ENCODE results near the gene PRKCI. TPM values are rescaled to one million over a fixed set of nuclear protein-coding genes. Genes with fewer than 3 reads are reported as not detected.
"Not testable (repeated sequence)": the region's sequence is repeated elsewhere in the genome, so short reads cannot be mapped to it uniquely, and the experiment has no call there.

Gene PRKCI
- total RNA-seq, 1 experiment from 2014 or later, result 38.8 TPM

DNA sequence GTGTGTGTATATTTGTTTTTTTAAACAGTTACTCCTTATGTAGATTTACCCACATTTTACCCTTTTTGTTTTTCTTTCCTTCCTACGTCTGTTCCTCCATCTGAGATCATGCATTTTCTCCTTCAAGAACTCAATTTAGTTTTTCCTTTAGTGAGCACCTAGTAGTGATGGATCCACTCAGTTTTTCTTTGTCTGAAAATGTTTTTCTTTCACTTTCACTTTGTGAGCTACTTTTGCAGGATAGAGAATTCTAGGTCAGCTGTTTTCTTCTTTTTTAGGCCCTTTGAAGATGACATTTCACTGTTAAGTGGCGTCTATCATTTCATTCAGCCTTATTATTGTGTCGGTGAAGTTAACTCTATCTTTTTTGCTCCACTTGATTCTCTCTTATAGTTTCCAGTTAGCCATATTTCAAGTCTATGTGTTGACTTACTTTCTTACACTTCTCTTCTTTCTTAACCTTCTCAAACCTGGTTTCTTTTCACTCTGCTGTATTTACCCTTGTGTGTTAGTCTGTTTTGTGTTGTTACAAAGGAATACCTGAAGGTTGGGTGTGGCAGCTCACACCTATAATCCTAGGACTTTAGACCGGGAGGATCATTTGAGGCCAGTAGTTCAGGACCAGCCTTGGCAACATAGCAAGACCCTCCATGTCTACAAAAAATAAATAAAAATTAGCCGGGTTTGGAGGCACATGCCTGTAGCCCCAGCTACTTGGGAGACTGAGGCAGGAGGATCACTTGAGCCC lies 55.8 kb downstream of the PRKCI start:
- no peak for DNase-seq (ENCODE audit: extremely low read depth, low read depth)

DNA sequence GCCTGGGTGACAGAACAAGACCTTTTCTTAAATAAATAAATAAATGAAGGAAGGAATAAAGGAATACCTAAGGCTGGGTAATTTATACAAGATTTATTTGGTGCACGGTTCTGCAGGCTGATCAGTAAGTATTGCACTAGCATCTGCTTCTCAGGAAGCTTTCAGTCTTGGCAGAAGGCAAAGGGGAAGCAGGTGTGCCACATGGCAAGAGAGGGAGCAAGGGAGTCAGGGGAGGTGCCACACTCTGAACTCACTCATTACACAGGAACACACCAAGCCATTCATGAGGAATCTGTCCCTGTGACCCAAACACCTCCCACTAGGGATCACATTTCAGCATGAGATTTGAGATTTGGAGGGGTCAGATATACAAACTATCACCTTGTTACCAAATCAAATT lies 56.4 kb downstream of the PRKCI start:
- DNase-seq (ENCODE audit: extremely low read depth, low read depth), result no peak

DNA sequence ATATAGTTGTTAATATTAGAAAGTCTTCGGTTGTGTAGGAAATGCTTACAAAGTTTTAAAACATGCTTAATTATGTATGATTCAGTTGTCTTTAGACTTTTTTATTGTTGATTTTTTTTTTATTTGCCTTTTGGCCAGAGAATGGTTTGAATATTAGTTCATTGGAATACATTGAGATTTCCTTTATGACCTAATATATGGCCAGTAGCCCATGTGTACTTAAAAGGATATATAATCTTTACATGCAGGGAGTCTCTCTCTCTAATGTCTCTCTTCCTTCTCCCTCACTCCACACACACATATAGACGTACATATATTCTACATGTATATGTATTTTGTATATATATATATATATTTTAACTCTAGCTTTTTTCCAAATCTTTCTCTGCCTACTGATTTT lies 68.0 kb downstream of the PRKCI start:
- DNase-seq (ENCODE audit: extremely low read depth, low read depth), result no peak

DNA sequence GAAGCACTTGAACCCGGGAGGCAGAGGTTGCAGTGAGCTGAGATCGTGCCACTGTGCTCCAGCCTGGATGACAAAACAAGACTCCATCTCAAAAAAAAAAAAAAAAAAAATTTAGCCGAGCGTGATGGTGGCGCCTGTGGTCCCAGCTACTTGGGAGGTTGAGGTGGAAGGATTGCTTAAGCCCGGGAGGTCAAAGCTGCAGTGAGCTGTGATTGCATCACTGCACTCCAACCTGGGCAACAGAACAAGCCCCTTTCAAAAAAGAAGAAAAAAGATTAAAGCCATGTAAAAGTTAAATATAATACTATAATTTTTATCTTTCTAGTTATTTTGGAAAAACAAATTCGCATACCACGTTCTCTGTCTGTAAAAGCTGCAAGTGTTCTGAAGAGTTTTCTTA lies 73.4 kb downstream of the PRKCI start:
- DNase-seq (ENCODE audit: extremely low read depth, low read depth), result no peak

DNA sequence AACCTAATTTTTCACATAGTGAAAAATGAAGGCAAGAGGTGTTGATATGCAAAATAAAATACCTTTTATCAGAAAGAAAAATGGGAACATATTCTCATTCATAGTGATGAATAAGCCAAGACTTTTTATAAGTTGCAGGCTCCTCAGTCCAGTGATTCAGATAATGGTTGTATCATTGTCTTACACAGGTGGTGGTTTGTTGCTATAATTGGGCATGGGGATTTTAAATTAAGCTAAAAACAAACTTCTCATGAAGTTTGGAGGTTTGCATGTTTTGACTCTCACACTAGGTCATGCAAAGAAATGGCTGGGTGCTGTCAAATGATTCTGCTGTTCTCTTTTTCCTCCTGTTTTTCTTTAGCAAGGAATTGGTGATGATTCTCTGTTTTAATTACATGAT lies 74.5 kb downstream of the PRKCI start:
- DNase-seq (ENCODE audit: extremely low read depth, low read depth), result no peak

DNA sequence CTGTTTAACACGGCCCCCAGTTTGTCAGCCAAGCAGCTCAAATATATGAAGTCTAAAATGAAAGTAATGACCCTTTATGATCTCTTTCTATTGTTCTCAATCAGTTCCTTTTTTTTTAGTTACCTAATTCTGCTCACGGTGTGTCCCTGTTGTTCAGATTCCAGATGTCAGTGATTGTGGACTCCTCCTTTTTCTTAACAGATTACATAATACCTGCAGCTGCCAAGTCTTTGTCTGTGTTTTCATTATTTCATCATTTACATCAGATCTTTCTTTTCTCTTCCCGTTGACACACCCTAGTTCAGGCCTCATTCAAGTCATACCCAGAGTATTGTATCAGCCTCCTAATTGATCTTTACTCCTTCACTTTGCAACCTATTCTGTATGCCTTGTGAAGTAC lies 79.2 kb downstream of the PRKCI start:
- DNase-seq (ENCODE audit: extremely low read depth, low read depth), result no peak

DNA sequence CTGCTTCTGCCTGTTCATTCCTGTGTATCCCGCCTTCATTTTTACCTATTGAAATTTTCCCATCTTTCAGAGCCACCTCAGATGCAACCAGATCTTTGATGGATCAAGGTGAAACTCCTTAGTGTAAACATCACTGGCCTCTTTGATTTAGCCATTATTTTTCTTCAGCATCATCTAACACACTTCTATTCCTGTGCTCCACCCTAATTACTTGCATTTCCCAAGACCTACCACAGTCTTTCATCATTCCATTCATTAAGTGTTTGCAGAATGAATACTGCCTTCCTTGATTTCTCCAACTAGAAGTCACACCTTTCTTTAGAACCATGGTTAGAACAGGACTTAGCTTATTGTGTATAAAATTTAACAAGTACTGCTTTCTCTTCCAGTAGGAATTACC lies 79.8 kb downstream of the PRKCI start:
- no peak for DNase-seq (ENCODE audit: extremely low read depth, low read depth)

DNA sequence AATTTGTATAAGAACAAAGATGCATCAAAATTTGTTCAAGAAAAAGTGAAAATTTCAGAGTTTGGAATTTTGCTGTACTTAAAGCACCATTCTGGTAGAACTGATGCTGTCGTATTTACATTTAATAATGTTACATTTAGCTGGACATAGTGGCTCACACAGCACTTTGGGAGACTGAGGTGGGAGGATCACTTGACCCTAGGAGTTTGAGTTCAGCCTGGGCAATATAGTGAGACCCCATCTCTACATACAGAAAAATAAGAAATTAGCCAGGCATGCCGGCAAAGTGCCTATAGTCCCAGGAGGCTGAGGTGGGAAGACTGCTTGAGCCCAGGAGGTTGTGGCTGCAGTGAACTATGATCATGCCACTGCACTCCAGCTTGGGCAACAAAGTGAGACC lies 83.8 kb downstream of the PRKCI start:
- DNase-seq (ENCODE audit: extremely low read depth, low read depth), result no peak

DNA sequence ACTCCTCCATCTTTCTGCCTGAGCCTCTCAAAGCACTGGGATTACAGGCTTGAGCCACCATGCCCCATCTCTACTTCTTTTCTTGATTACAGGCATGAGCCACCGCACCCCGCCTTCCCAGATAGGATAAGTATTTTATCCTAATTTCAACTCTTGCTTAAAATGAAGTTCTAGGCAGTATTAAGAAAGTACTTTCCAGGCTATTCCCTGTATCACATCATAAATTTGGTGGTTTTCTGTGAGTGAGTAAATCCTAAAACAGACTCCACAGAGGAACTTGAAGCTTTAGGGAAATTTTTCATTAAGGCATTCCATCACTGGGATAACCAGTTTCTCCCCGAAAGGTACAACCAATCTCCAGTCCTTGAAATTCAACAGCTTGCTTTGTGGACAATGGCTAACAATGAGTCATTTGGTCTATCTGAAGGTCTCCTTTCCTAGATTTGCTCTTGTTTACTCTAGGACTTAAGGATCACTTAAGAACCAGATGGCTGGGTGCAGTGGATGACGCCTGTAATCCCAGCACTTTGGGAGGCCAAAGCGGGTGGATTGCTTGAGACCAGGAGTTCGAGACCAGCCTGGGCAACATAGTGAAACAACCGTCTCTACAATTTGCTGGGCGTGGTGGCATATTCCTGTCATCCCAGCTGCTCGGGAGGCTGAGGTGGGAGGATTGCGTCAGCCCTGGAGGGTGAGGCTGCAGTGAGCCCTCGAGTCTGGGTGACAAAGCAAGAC lies 85.6 kb downstream of the PRKCI start:
- DNase-seq (ENCODE audit: extremely low read depth, low read depth), result no peak

DNA sequence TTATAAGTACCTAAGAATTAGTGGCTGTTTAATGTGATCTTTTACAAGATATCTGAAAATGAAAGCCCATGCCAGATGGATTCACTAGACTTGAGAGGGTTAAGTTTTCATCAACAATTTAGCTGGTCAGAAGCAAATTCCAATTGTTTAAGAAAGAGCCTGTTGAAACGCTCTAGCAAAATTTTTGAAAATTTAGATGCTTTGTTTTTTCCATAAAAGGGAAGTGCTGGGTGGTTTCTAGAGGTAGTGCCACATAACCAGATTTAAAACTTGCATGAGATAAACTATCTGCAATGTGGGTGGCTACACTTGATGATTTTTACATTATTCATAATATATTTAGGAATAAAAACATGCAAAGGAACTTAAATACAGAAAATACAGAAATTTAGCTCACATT lies 86.8 kb downstream of the PRKCI start:
- no peak for DNase-seq (ENCODE audit: extremely low read depth, low read depth)

DNA sequence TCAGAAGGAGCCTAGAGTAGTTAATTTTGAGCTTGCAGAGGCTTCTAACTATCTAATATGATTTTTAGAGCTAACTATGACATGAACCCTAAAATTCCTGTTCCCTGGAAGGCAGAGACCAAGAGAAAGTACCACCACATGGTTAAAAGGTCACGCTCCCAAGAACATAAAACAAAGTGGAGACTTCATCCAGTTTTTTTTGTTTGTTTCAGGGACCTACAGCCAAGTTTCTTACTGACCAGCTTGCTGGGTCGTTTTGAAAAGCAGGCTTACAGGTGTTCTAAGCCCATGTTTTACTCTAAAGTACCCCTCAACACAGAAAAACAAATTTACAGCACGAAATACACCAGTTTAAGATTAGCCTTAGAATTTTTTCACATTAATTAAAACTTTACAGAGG lies 95.7 kb downstream of the PRKCI start:
- DNase-seq (ENCODE audit: extremely low read depth, low read depth), result no peak

DNA sequence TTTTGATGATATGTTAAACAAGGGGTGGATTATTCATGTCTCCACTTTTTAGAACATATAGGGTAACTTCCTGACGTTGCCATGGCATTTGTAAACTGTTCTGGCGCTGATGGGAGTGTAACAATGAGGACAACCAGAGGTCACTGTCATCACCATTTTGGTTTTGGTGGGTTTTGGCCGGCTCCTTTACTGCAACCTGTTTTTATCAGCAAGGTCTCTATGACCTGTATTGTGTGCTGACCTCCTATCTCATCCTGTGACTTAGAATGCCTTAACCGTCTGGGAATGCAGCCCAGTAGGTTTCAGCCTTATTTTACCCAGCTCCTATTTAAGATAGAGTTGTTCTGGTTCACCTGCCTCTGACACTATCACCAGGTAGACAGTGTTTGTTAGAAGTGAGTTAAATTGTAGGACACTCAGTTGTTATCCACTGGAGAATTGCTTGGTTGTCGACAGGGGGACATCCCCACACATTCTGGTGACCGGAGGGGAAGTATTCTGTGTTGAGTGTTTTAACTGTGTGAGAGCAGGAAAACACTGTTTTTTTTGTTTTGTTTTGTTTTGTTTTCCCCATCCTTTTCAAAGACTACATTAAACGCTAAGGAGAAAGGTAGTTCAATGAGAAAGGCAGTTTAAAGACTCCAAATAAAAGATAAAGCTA lies 98.4 kb downstream of the PRKCI start:
- no peak for DNase-seq (ENCODE audit: extremely low read depth, low read depth)

DNA sequence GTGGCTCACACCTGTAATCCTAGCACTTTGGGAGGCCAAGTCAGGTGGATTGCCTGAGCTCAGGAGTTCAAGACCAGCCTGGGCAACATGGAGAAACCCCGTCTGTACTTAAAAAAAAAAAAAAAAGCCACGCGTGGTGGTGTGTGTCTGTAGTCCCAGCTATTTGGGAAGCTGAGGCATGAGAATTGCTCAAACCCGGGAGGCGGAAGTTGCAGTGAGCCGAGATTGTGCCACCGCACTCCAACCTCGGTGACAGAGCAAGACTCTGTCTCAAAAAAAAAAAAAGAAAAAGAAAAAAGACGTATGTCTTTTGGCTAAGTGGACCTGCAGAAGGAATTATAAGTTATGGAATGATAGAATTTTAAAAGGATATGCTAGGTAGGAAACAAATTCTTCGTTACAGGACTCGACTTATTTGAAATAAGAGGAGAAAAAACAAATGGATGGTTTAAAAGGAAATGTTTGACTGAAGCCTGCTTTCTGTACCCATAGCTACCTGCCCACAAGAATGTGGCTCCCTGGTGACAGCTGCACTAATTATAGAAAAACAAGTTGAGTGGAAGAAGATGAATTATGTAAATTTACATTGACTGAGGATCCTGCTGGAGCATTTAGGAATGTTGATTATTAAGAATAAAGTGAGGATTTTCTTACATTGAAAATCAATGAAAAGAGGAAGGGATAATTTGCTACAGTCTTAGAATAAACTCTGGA lies 99.3 kb downstream of the PRKCI start:
- no peak for DNase-seq (ENCODE audit: extremely low read depth, low read depth)

DNA sequence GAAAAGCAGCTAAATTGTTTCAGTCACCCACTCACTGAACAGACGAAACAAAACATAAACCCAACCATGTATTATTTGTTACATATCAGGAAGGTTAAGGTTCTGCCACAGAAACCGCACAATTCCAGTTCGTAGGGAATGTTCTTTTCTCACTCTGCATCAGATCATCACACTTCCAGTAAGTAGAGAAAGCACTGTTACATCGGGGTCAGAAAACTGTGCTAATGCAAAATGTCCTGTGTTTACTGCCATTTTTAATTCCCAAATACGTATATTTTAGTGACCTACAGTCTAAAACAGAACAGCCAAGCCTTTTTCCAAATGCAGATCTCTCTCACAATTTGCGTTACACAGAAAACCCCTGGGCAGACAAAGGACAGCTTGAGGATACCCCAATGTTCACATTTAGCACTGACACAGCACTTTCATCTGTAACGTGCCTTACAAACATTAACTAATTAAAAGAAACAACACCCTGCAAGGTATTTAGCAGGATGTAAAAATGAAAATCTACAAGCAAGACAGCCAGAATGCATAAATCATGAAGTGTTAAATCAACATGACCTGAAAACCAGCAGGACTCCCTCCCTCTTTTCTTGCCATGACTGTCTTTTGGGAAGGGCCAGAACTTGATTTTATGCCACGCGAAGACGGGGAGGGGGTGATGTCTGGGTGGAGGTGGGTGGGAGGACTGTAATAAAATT lies 100.5 kb downstream of the PRKCI start:
- DNase-seq (ENCODE audit: extremely low read depth, low read depth), result no peak

DNA sequence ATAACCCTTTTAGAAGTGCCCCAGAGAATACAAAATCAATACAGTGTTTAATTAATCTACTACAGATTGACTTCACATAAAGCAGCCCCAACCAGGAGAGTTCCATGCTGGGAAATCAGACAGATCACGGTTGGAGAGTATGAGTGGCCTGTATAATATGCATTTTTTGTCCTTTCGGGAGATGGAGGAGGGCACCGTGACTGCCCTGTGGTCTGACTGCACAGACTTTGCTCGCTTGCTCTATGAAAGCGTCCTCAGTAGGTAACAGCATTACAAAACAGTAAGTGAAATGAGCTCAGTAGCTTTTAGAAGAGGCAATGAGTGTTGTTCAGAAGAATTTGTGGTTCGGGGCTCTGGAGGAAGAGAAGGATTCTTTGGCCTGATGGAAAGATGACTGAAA lies 101.1 kb downstream of the PRKCI start:
- DNase-seq (ENCODE audit: extremely low read depth, low read depth), result no peak

DNA sequence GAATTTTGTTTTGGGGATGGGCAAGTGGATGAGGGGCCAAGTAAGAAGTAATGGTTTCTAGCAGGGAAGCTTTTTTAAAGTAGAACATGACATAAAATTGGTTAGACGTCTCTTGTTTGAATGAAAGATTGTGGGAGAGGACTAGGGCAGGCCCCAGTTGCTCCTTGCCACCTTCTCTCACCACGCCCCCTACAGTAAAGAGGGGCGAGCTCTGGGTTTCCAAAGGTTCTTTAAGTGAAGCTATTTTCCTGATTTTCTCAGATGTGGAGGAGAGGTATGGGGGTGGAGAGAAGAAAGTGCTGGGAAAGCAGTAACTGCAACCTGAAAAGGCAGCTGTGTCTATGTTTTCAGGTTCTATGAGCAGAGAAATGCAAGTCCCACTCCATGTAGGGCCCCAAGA lies 102.7 kb downstream of the PRKCI start:
- no peak for DNase-seq (ENCODE audit: extremely low read depth, low read depth)

DNA sequence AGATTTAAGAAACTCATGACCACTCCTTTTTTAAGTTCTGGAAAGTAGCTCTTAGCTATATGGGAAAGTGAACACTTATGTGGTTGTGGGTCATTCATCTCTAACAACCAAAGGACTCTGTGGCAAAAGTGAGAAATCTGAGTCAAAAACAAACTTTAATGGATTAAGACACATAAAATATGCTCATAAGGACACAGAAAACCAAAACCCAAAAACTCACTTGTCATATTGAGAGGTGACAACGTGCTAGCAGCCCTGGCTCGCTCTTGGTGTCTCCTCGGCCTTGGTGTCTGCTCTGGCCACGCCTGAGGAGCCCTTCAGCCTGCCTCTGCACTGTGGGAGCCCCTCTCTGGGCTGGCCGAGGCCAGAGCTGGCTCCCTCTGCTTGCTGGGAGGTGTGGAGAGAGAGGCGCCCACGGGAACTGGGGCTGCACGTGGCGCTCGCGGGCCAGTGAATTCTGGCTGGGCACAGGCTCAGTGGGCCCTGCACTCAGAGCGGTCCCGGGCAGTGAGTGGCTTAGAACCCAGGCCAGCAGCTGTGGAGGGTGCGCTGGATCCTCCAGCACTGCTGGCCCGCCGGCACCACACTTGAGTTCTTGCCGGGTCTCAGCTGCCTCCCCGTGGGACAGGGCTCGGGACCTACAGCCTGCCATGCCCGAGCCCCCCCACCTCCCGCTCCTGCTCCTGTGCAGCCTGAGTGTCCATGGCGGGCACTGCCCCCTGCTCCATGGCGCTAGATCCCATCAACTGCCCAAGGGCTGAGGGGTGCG lies 105.0 kb downstream of the PRKCI start:
- DNase-seq (ENCODE audit: extremely low read depth, low read depth), result no peak

DNA sequence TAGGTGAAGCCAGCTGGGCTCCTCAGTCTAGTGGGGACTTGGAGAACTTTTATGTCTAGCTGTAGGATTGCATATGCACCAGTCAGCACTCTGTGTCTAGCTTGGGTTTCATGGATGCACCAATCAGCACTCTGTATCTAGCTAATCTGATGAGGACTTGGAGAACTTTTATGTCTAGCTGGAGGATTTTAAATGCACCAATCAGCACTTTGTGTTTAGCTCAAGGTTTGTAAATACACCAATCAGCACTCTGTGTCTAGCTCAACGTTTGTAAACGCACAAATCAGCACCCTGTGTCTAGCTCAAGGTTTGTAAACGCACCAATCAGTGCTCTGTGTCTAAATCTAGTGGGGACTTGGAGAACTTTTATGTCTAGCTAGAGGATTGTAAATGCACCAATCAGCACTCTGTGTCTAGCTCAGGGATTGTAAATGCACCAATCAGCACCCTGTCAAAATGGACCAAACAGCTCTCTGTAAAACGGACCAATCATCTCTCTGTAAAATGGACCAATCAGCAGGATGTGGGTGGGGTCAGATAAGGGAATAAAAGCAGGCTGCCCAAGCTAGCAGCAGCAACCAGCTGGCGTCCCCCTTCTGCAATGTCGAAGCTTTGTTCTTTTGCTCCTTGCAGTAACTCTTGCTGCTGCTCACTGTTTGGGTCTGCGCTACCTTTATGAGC lies 105.8 kb downstream of the PRKCI start:
- not testable (repeated sequence) for DNase-seq (ENCODE audit: extremely low read depth, low read depth)

DNA sequence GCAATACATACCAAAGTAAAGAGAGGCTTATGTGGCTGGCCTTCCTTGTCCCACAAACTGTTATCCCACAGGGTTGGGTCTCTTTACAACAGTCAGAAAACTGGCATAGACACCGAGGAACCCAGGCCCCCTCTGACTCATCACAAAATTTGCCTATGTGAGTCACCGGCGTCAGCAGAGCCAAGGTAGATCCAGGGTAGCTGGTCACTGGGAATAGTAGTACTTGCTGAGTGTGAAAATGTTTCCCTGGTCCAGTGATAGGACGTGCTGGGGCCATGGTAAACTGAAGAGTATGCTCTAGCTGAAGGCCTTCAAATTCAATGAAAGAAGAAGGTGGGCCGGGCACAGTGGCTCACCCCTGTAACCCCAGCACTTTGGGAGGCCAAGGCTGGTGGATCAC lies 108.1 kb downstream of the PRKCI start:
- no peak for DNase-seq (ENCODE audit: extremely low read depth, low read depth)
